ENCODE data around the gene SEZ6L2. TPM values are rescaled to one million over a fixed set of nuclear protein-coding genes. Genes with fewer than 3 reads are reported as not detected.
A peak's percentile ranks its signal among the peaks of the same experiment; 100 is the strongest.

Gene SEZ6L2
- total RNA-seq, 2 experiments from 2014 or later, result 0.11 to 0.13 TPM

DNA sequence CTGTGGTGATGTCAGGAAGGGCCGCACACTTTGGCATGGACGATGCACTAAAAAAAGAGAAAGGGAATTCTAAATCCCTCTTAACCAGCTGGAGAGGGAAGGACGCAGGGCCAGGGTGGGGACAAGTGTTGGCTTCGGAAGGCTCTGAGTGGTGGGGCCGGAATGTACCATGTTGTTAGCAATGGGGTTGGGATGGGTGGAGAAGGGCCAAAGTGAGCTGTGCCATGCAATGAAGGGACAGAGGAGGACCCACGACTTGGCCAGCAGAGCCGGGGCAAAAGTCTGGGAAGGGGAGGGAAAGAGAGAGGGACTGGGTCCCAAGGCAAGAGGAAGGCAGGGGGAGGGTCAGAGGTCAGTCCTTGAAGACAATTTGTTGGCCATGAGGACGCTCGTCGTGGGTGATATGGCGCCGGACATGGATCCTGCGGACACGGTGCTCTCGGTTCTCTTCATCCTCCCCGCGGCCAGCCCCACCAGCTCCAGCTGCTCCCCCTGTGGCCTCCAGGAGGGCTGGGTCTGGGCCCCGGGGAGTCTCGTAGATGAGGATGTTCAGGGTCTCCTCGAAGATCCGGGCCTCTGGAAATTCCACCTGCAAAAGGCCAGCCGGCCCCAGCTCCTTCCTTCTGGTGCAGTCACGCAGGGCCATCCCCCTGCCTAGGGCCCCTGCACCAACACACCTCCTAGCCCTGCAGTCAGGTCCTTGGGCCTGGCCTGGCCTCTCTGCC lies 7.3 kb upstream of the SEZ6L2 start:
- Mint-ChIP-seq H3K27ac (no peak overlapping the region), H3K4me3 (no peak overlapping the region), H3K9me3 (no peaks in the 10 kb centered on the region), H3K4me1 (ENCODE audit: low read depth) (peaks cover 6% of the 10 kb centered on the region), H3K36me3 (ENCODE audit: low read depth) (peaks cover 2% of the 10 kb centered on the region), H3K27me3 (no peaks in the 10 kb centered on the region)
- TF ChIP-seq, protein P1, sequence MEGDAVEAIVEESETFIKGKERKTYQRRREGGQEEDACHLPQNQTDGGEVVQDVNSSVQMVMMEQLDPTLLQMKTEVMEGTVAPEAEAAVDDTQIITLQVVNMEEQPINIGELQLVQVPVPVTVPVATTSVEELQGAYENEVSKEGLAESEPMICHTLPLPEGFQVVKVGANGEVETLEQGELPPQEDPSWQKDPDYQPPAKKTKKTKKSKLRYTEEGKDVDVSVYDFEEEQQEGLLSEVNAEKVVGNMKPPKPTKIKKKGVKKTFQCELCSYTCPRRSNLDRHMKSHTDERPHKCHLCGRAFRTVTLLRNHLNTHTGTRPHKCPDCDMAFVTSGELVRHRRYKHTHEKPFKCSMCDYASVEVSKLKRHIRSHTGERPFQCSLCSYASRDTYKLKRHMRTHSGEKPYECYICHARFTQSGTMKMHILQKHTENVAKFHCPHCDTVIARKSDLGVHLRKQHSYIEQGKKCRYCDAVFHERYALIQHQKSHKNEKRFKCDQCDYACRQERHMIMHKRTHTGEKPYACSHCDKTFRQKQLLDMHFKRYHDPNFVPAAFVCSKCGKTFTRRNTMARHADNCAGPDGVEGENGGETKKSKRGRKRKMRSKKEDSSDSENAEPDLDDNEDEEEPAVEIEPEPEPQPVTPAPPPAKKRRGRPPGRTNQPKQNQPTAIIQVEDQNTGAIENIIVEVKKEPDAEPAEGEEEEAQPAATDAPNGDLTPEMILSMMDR (IDR thresholded peaks at IDR 0.05), result no peak
- intact Hi-C loops (cut with micrococcal nuclease), result no loop called here
- CTCF ChIA-PET, result no interaction called here
- DNase-seq, result no peak
- POLR2A ChIA-PET, result no interaction called here
- ATAC-seq, result no peak

DNA sequence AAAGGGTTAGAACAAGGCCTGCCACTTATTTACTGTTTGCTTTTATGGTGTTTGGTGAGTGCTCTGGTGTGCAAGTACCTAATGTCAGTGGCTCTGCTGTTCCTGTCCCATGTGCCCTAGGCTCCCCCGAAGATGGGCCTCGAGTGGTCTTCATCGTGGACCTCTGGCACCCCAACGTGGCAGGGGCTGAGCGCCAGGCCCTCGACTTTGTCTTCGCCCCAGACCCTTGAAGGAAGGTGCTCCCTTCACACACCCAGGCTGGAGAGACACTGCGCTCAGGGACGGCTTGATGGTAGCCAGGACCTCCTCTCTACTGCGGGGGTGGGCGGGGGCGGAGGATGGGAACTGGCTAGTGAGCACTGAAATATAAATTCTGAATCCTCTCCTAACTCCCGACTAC lies 6.3 kb upstream of the SEZ6L2 start:
- intact Hi-C loops (cut with micrococcal nuclease), result no loop called here

DNA sequence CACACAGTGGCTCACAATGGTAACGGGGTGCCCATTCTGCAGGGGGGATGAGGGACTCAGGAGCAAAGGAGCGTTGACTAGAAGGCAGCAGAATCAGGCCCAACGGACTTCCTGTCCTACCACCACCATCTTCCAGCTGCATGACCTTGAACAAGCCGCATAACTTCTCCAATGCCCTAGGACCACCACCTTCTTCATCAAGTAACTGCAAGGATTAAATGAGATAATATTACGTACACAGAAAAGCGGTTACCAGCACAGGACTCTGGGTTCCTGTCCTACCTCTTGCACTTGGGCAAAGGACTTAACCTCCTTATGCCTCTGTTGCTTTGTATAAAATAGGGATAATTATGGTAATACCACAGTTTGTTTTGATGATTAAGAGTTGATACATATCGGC lies 5.6 kb upstream of the SEZ6L2 start:
- CTCF ChIA-PET, result no interaction called here
- TF ChIP-seq, protein P1 (IDR thresholded peaks at IDR 0.05), result no peak
- POLR2A ChIA-PET, result no interaction called here
- no peak for ATAC-seq
- Mint-ChIP-seq H3K27me3 (no peaks in the 10 kb centered on the region), H3K4me3 (no peak overlapping the region), H3K27ac (no peak overlapping the region), H3K9me3 (no peaks in the 10 kb centered on the region), H3K36me3 (ENCODE audit: low read depth) (peaks cover 2% of the 10 kb centered on the region), H3K4me1 (ENCODE audit: low read depth) (peaks cover 12% of the 10 kb centered on the region)
- DNase-seq, result no peak
- intact Hi-C loops (cut with micrococcal nuclease), result no loop called here

More for the DNA sequence above, 6.3 kb upstream of the SEZ6L2 start:
- Mint-ChIP-seq H3K27me3 (no peaks in the 10 kb centered on the region), H3K4me1 (ENCODE audit: low read depth) (peaks cover 8% of the 10 kb centered on the region), H3K27ac (no peak overlapping the region), H3K4me3 (no peak overlapping the region), H3K9me3 (no peaks in the 10 kb centered on the region), H3K36me3 (ENCODE audit: low read depth) (peaks cover 2% of the 10 kb centered on the region)
- ATAC-seq (no peak), DNase-seq (no peak)
- ChIA-PET CTCF (no interaction called here), POLR2A (no interaction called here)
- TF ChIP-seq, protein P1 (IDR thresholded peaks at IDR 0.05), result no peak

DNA sequence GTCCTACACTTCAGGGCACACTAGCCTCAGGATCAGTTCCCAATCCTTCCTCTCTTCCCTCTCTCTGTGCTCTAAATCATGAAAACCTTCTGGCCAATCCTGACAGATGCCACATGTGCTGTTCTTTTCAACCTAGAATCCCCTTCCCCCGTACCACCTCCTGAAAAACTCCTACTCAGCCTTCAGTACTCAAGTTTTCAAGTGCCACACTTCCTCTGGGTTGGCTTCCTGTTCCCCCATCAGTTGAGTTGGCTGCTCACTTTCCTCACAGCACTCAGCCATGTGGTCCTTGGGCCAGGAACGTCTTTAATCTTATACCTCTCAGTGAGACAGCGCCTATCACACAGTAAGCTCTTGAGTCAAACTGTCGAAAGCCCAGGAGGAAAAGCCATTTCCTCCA lies 4.2 kb upstream of the SEZ6L2 start:
- H3K4me1 Mint-ChIP-seq (ENCODE audit: low read depth), result peaks cover 12% of the 10 kb centered on the region
- H3K36me3 Mint-ChIP-seq (ENCODE audit: low read depth), result peaks cover 2% of the 10 kb centered on the region
- DNase-seq (no peak), ATAC-seq (no peak)
- ChIA-PET POLR2A (interaction anchor here (1.0 kb wide), 1 partner anchor 31 kb away, joined by 3 read pairs; no protein-coding TSS in a partner anchor), CTCF (no interaction called here)
- peaks cover 2% of the 10 kb centered on the region for H3K27me3 Mint-ChIP-seq
- no peak overlapping the region for H3K27ac Mint-ChIP-seq
- no peak overlapping the region for H3K4me3 Mint-ChIP-seq
- TF ChIP-seq, protein P1 (IDR thresholded peaks at IDR 0.05), result no peak
- no peaks in the 10 kb centered on the region for H3K9me3 Mint-ChIP-seq
- intact Hi-C loops (cut with micrococcal nuclease), result no loop called here

DNA sequence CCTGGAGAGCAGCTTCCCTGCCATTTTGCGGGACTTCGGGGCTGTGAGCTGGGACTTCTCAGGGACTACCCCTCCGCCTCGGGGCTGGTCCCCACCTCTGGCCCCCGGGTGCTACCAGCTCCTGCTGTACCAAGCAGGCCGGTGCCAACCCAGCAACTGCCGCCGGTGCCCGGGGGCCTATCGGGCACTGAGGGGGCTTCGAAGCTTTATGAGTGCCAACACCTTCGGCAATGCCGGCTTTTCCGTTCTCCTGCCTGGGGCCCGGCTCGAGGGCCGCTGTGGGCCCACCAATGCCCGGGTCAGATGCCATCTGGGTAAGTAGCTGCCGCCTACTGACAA lies 2.2 kb upstream of the SEZ6L2 start:
- ATAC-seq (no peak), DNase-seq (no peak)
- ChIA-PET POLR2A (interaction anchor here (0.5 to 3.1 kb wide), 6 partner anchors 24 to 218 kb away, joined by 3 to 16 read pairs (median 5); partner anchors contain the start of genes ALDOA, HIRIP3, INO80E and KCTD13), CTCF (interaction anchor here (1.0 to 2.5 kb wide), 5 partner anchors 16 to 130 kb away, joined by 3 to 6 read pairs (median 3); partner anchors contain the start of genes MVP and TLCD3B)
- no peaks in the 10 kb centered on the region for H3K36me3 Mint-ChIP-seq (ENCODE audit: low read depth)
- H3K4me3 Mint-ChIP-seq, result peak overlapping the region; percentile 44
- intact Hi-C loops (cut with micrococcal nuclease), result no loop called here
- TF ChIP-seq, protein P1 (IDR thresholded peaks at IDR 0.05), result no peak
- peaks cover 16% of the 10 kb centered on the region for H3K27me3 Mint-ChIP-seq
- H3K9me3 Mint-ChIP-seq, result no peaks in the 10 kb centered on the region
- peaks cover 12% of the 10 kb centered on the region for H3K4me1 Mint-ChIP-seq (ENCODE audit: low read depth)
- H3K27ac Mint-ChIP-seq, result no peak overlapping the region
